Omental fat pad (tissue), 4 donors: Measurements from ENCODE around the gene SPG21. TPM values are rescaled to one million over a fixed set of nuclear protein-coding genes. Genes with fewer than 3 reads are reported as not detected.

Experiments
- ATAC-seq: fragments of 150-250 bp; one replicate; pipeline ENCODE4 v1.9.1; 2016; ENCODE audit warnings: mild to moderate bottlenecking, moderate library complexity; ENCODE audit not compliant: low FRiP score
- DNase-seq: peaks from one replicate; pipeline ENCODE4 v3.0.0-alpha.2; 2019; ENCODE audit warnings: low spot score
- total RNA-seq, 4 donors: library from RNA; depleted of rRNA; stranded (reverse); fragments of >200 nt; gene quantifications; one replicate each; pipeline ENCODE4 v1.1.0, GENCODE V29; 2016
- TF ChIP-seq, protein P1 (sequence below), 3 donors: fragments of 450-650 bp; IDR thresholded peaks; one replicate each; pipeline ENCODE4 v1.5.1; 2016 to 2017; ENCODE audit warnings: antibody characterized with exemption in 3 of 3, mild to moderate bottlenecking in 3 of 3, moderate library complexity in 2 of 3

The SPG21 gene
- total RNA-seq, 4 donors from 2014 or later: 72.9 to 93.9 (median 84.7) TPM

DNA sequence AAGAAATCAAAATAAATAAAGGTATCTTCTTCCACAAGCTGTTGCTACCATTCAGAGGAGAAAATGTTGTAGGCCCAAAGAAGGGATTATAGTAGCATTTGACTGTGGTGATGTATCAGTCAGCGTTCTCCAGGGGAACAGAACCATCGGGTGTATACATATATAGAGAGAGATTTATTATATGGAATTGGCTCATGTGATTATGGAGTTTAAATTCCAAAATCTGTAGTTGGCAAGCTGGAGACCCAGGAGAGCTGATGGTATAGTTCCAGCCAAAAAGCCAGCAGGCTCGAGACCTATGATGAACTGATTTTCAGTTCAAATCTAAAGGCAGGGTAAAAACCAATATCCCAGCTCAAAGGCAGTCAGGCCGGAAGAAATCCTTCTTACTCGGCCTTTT is 7.4 kb upstream of the SPG21 start:
- TF ChIP-seq, protein P1, sequence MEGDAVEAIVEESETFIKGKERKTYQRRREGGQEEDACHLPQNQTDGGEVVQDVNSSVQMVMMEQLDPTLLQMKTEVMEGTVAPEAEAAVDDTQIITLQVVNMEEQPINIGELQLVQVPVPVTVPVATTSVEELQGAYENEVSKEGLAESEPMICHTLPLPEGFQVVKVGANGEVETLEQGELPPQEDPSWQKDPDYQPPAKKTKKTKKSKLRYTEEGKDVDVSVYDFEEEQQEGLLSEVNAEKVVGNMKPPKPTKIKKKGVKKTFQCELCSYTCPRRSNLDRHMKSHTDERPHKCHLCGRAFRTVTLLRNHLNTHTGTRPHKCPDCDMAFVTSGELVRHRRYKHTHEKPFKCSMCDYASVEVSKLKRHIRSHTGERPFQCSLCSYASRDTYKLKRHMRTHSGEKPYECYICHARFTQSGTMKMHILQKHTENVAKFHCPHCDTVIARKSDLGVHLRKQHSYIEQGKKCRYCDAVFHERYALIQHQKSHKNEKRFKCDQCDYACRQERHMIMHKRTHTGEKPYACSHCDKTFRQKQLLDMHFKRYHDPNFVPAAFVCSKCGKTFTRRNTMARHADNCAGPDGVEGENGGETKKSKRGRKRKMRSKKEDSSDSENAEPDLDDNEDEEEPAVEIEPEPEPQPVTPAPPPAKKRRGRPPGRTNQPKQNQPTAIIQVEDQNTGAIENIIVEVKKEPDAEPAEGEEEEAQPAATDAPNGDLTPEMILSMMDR (IDR thresholded peaks at IDR 0.05): no peak
- DNase-seq: no peak
- no peak for ATAC-seq

DNA sequence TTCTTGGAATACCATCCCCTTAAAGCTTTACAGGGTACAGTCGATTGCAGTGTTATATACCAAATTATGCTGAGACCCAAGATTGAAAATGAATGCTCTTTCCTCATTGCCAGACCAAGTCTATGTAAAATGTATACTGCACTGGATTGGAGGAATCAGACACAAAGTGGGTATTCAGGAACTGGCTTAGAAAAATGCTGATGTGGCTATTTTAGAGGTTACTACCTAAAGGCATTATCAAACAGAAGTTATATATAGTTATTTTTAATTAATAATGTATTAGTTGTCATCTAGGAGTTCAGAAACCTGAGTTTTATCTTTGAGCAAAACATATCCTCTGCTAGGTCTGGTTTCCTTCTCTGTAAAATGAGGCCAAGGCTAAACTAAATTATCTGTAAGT is 3.6 kb upstream of the SPG21 start:
- TF ChIP-seq, protein P1 (IDR thresholded peaks at IDR 0.05): no peak
- DNase-seq: no peak
- ATAC-seq: no peak

DNA sequence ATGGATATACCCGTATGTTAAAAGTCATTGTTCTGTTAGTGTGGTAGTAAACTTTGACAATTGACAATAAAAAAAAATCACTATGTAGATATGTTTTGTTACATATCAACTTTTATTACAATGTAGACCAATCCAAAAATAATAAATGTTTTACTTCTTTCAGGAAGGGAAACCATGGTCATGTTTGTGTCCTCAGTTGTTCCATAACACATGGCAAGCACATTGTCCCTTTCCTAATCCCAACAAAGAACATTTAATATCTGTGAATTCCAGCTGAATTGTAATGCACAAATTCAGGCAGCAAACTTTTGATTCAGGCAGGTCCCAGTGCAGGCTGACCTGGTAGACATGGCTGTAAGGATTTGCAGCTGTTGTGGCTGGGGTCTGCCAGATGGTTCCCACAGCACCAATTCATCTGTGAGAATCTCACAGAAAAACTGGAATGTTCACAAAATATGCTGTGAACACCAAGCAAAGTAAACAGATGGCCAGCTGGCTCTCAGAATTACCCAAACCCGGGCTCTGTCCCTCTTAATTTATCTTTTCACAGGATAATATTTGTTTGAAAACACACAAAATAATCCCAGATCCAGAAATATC is 1.9 kb upstream of the SPG21 start:
- TF ChIP-seq, protein P1 (IDR thresholded peaks at IDR 0.05): no peak
- ATAC-seq (no peak), DNase-seq (no peak)

DNA sequence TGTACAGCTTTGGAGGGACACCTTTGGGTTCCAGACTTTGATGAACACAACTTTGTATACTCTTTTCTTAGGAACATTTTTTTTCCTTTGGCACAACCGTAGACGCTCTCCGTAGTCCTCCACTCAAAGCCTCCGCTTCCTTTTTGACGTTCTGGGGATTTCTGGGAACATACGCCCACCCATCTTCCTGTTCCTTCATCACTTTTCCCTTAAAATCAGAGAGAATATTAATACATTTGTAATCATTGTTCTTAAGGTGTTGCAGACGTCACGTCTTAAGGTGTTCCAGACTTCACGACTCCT is 405 bp upstream of the SPG21 start:
- TF ChIP-seq, protein P1 (IDR thresholded peaks at IDR 0.05): no peak
- peak; percentile 60 for ATAC-seq

DNA sequence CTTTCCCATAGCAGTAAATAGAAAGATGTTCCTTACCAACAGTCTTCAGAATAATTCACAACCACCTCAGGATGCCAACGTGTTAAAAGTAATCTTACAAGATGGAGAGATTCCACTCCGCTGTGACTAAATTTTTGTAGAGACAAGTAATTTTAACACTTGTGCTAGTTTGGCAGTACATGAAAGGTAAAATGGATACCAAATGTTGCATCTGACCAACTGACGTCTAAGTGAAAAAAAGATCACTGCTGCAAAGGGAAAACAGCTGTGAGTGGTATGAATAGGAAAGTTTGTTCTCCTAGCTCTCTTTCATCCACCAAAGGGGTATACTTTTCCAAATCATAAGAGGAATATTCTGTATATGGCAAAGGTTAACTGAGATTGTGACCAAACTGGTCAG is 2.6 kb downstream of the SPG21 start:
- DNase-seq: no peak
- TF ChIP-seq, protein P1 (IDR thresholded peaks at IDR 0.05): no peak
- no peak for ATAC-seq

More for the DNA sequence above, 405 bp upstream of the SPG21 start:
- no peak for DNase-seq

DNA sequence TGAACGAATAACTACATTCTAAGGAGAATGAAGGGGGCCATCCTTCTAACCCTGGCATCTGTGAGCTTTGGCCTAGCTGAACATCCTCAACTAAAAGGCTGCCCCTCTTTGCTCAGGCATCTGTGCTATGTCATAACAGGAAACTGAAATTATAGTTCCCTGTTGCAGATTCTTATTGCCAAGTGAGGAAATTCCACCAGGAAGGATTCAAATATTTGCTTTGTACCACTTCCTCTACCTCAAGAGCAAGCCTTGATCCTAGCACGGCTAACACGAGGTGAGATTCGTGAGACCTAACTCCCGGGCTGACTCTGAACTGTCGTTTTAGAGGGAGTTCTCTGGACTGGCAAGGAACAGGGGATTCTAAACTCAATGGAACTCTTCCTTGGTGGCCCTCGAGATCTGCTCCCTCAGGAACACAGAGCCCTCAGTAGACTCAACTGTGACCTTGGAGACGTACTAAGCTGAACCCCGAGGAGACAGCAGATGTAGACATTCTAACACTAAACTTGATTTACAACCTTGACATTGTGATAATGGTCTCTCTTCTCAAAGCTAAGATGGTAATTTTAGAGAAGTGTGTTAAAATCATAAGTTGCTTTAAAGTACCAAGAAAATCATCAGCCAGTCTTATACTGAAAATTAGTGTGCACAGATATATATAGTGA is 4.2 kb downstream of the SPG21 start:
- TF ChIP-seq, protein P1 (IDR thresholded peaks at IDR 0.05): no peak
- ATAC-seq: no peak
- no peak for DNase-seq

DNA sequence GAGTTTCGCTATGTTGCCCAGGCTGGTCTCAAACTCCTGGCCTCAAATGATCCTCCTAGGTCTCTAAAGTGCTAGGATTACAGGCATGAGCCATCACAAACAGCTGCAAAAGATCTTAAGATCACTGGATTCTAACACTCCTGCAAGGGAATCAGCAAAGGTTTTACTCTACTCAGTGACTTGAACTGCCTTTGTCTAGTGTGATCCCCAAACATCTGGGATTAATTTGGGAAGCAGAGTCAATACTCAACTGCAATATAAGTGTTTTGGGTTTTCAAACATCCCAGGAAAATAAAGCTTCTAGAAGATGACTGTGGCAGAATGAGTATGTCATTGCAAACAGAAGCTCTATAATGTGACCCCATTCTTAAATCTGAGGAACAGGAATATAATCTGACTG is 7.2 kb downstream of the SPG21 start:
- TF ChIP-seq, protein P1 (IDR thresholded peaks at IDR 0.05): no peak
- no peak for ATAC-seq
- DNase-seq: no peak
